ENCODE measurements around the gene PLAAT2. TPM values are rescaled to one million over a fixed set of nuclear protein-coding genes. Genes with fewer than 3 reads are reported as not detected.

Gene PLAAT2
- polyA plus RNA-seq, 1 of the 3 experiments (the other 2 are of a cell fraction): 0.53 TPM

DNA sequence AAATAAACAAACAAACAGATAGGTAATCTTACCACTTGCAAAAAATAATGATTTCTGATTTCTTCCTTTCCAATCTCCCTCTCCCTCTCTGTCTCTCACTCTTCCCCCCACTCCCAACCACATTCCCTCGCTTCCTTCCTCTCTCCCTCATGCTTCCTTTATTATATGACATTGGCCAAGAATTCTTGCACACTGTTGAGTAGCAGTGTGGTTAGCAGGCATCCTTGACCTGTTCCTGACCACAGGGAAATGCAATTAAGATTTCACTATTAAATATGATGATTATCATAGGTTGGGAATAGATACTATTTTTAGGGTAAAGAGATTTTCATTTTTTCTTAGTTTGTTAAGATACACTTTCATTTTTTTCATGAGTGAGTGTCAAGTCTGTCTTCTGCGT lies 41.3 kb downstream of the PLAAT2 start:
- H3K9me3 ChIP-seq: no peaks in the 10 kb centered on the region
- POLR2A ChIA-PET: no interaction called here
- CTCF ChIA-PET: interaction anchor here (1.2 to 1.6 kb wide), 2 partner anchors 15 to 117 kb away, joined by 3 read pairs; no protein-coding TSS in a partner anchor
- no peaks in the 10 kb centered on the region for H4K20me1 ChIP-seq (ENCODE audit: insufficient read depth)
- no peak overlapping the region for H2AFZ ChIP-seq (ENCODE audit: low read depth)
- H3K4me1 ChIP-seq (ENCODE audit: control insufficient read depth in 1 of 2, insufficient read depth in 2 of 2, low read depth in 1 of 2, low read length in 1 of 2): no peaks in the 10 kb centered on the region
- no peak for DNase-seq
- H3K4me2 ChIP-seq: no peak overlapping the region
- H3K9ac ChIP-seq: no peak overlapping the region
- TF ChIP-seq NFIC (IDR thresholded peaks at IDR 0.05; ENCODE audit: borderline replicate concordance) (no peak), GABPA (IDR thresholded peaks at IDR 0.05; ENCODE audit: low read depth) (no peak), RAD21 (IDR thresholded peaks at IDR 0.05; ENCODE audit: low read length) (no peak), FOXM1 (IDR thresholded peaks at IDR 0.05; ENCODE audit: low read depth) (no peak)
- H3K79me2 ChIP-seq (ENCODE audit: insufficient read depth): no peaks in the 10 kb centered on the region
- no peak overlapping the region for H3K4me3 ChIP-seq (ENCODE audit: low read depth in 2 of 2, low read length in 1 of 2)
- no peaks in the 10 kb centered on the region for H3F3A ChIP-seq (replicated peaks; ENCODE audit: insufficient read depth)
- H3K27ac ChIP-seq (ENCODE audit: low read depth in 2 of 2, low read length in 1 of 2): no peak overlapping the region
- H3K27me3 ChIP-seq (ENCODE audit: insufficient read depth): no peaks in the 10 kb centered on the region
- 37% methylated on average over 2 of the region's 2 CpGs for WGBS (ENCODE audit: low lambda C conversion rate)
- no peaks in the 10 kb centered on the region for H3K36me3 ChIP-seq (replicated peaks in 1 of 2; ENCODE audit: control insufficient read depth in 1 of 2, insufficient read depth in 2 of 2, low read length in 1 of 2)
- H3K9me2 ChIP-seq: no peaks in the 10 kb centered on the region

DNA sequence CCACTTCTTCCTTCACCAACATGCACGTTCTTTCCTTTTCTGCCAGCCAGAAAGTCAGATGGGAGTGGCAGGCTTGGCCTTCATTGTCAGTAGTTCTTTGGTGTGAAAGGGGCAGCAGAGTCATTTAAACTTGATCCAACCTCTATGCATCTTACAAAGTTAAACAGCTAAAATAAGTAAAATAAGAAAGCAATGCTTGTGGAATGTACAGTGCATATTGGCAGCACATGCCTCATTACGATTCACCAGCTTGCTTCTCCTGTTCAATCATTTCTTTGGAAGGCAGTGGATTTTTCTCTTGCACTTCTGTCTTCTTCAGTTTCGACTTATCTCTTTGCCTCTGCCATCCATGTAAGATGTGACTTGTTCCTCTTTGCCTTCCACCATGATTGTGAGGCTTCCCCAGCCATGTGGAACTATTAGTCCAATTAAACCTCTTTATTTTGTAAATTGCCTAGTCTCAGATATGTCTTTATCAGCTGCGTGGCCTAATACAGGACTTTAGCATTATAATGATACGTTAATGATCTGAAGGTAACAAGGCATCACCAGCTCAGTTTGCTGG lies 42.5 kb downstream of the PLAAT2 start:
- H3K27me3 ChIP-seq (ENCODE audit: insufficient read depth): no peaks in the 10 kb centered on the region
- no peak for DNase-seq
- WGBS (ENCODE audit: low lambda C conversion rate): 28% methylated on average over 5 of the region's 5 CpGs
- H3K79me2 ChIP-seq (ENCODE audit: insufficient read depth): no peaks in the 10 kb centered on the region
- TF ChIP-seq RFX5 (IDR thresholded peaks at IDR 0.05; ENCODE audit: low read length) (no peak), ZBTB33 (IDR thresholded peaks at IDR 0.05; ENCODE audit: borderline replicate concordance, low read depth) (no peak), GATA2 (CRISPR knock-in tag; IDR thresholded peaks at IDR 0.05) (no peak), SIN3A (IDR thresholded peaks at IDR 0.05; ENCODE audit: borderline replicate concordance, low read depth, low read length) (no peak), MEF2A (IDR thresholded peaks at IDR 0.05; ENCODE audit: borderline replicate concordance, low read depth) (no peak), RXRA (IDR thresholded peaks at IDR 0.05; ENCODE audit: borderline replicate concordance, low read depth) (no peak), FOSL2 (IDR thresholded peaks at IDR 0.05; ENCODE audit: borderline replicate concordance, low read depth) (no peak), YY1 (IDR thresholded peaks at IDR 0.05; ENCODE audit: low read depth) (no peak), POLR2AphosphoS5 (IDR thresholded peaks at IDR 0.05; ENCODE audit: low read depth, low read length) (no peak), PBX3 (IDR thresholded peaks at IDR 0.05) (no peak), EZH2phosphoT487 (IDR thresholded peaks at IDR 0.05; ENCODE audit: borderline replicate concordance, low read depth) (no peak), RCOR1 (IDR thresholded peaks at IDR 0.05; ENCODE audit: low read length) (no peak), TAF1 (IDR thresholded peaks at IDR 0.05; ENCODE audit: borderline replicate concordance, low read depth, low read length) (no peak), MXI1 (IDR thresholded peaks at IDR 0.05; ENCODE audit: low read depth, low read length) (no peak)
- TF ChIP-seq, protein P1, sequence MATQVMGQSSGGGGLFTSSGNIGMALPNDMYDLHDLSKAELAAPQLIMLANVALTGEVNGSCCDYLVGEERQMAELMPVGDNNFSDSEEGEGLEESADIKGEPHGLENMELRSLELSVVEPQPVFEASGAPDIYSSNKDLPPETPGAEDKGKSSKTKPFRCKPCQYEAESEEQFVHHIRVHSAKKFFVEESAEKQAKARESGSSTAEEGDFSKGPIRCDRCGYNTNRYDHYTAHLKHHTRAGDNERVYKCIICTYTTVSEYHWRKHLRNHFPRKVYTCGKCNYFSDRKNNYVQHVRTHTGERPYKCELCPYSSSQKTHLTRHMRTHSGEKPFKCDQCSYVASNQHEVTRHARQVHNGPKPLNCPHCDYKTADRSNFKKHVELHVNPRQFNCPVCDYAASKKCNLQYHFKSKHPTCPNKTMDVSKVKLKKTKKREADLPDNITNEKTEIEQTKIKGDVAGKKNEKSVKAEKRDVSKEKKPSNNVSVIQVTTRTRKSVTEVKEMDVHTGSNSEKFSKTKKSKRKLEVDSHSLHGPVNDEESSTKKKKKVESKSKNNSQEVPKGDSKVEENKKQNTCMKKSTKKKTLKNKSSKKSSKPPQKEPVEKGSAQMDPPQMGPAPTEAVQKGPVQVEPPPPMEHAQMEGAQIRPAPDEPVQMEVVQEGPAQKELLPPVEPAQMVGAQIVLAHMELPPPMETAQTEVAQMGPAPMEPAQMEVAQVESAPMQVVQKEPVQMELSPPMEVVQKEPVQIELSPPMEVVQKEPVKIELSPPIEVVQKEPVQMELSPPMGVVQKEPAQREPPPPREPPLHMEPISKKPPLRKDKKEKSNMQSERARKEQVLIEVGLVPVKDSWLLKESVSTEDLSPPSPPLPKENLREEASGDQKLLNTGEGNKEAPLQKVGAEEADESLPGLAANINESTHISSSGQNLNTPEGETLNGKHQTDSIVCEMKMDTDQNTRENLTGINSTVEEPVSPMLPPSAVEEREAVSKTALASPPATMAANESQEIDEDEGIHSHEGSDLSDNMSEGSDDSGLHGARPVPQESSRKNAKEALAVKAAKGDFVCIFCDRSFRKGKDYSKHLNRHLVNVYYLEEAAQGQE (IDR thresholded peaks at IDR 0.05; ENCODE audit: low read depth, low read length): no peak
- H3K9me3 ChIP-seq: no peaks in the 10 kb centered on the region
- ChIA-PET POLR2A (no interaction called here), CTCF (interaction anchor here (1.4 to 2.6 kb wide), 4 partner anchors 11 to 115 kb away, joined by 3 to 10 read pairs (median 5); no protein-coding TSS in a partner anchor)
- no peaks in the 10 kb centered on the region for H3F3A ChIP-seq (replicated peaks; ENCODE audit: insufficient read depth)
- no peaks in the 10 kb centered on the region for H3K4me1 ChIP-seq (ENCODE audit: control insufficient read depth in 1 of 2, insufficient read depth in 2 of 2, low read depth in 1 of 2, low read length in 1 of 2)
- H3K4me3 ChIP-seq (ENCODE audit: low read depth in 2 of 2, low read length in 1 of 2): no peak overlapping the region
- no peak overlapping the region for H3K4me2 ChIP-seq
- no peaks in the 10 kb centered on the region for H4K20me1 ChIP-seq (ENCODE audit: insufficient read depth)
- H3K9me2 ChIP-seq: no peaks in the 10 kb centered on the region
- H3K9ac ChIP-seq: no peak overlapping the region
- no peak overlapping the region for H2AFZ ChIP-seq (ENCODE audit: low read depth)
- no peak overlapping the region for H3K27ac ChIP-seq (ENCODE audit: low read depth in 2 of 2, low read length in 1 of 2)
- H3K36me3 ChIP-seq (replicated peaks in 1 of 2; ENCODE audit: control insufficient read depth in 1 of 2, insufficient read depth in 2 of 2, low read length in 1 of 2): no peaks in the 10 kb centered on the region
